CD14-positive monocyte (primary cell): ENCODE measurements around the gene AHCTF1. TPM values are rescaled to one million over a fixed set of nuclear protein-coding genes. Genes with fewer than 3 reads are reported as not detected.
A peak's percentile ranks its signal among the peaks of the same experiment; 100 is the strongest.

ENCODE experiments used
- DNase-seq, 3 donors: peaks; one replicate each; pipeline ENCODE4 v3.0.0-alpha.2; 2011 to 2022
- H2AFZ ChIP-seq: 2 replicates; pipeline ENCODE4 v1.6.0; 2012; ENCODE audit warnings: mild to moderate bottlenecking, low read depth, low read length, inconsistent platforms; ENCODE audit not compliant: insufficient read depth, poor library complexity, severe bottlenecking
- H3K27ac ChIP-seq, 2 donors: 1 replicate in 1 of 2; 2 replicates in 1 of 2; pipeline ENCODE4 v1.5.1; 2012 to 2013; ENCODE audit warnings: low read length in 2 of 2, control low read depth in 1 of 2, inconsistent platforms in 1 of 2, low read depth in 1 of 2, mild to moderate bottlenecking in 1 of 2
- H3K27me3 ChIP-seq, 2 donors: one replicate each; pipeline versions ENCODE4 v1.6.0 to v1.6.1; 2011 to 2013; ENCODE audit warnings: low read length in 2 of 2; ENCODE audit not compliant: control insufficient read depth in 2 of 2, insufficient read depth in 2 of 2
- H3K36me3 ChIP-seq, 2 donors: replicated peaks in 1 of 2; 1 replicate in 1 of 2; 2 replicates in 1 of 2; pipeline versions ENCODE4 v1.5.1 to v1.6.1; 2012 to 2013; ENCODE audit warnings: low read length in 2 of 2, control low read depth in 1 of 2, inconsistent platforms in 1 of 2, mild to moderate bottlenecking in 1 of 2; ENCODE audit not compliant: insufficient read depth in 2 of 2, control insufficient read depth in 1 of 2
- H3K4me1 ChIP-seq, 2 donors: 1 replicate in 1 of 2; 2 replicates in 1 of 2; pipeline versions ENCODE4 v1.5.1 to v1.6.1; 2012 to 2013; ENCODE audit warnings: low read length in 2 of 2, control low read depth in 1 of 2, inconsistent platforms in 1 of 2, mild to moderate bottlenecking in 1 of 2, moderate library complexity in 1 of 2; ENCODE audit not compliant: insufficient read depth in 2 of 2, control insufficient read depth in 1 of 2
- H3K4me2 ChIP-seq: replicated peaks from 2 replicates; pipeline ENCODE3; 2012; ENCODE audit warnings: low read length, moderate library complexity, mild to moderate bottlenecking; ENCODE audit not compliant: poor library complexity, severe bottlenecking; ENCODE audit errors: extremely low read depth
- H3K4me3 ChIP-seq, 3 experiments: fragments of 200-600 bp in 1 of 3; sonication (generic) in 1 of 3; replicated peaks in 1 of 3; 1 replicate in 2 of 3; 2 replicates in 1 of 3; pipeline ENCODE4 v1.5.1; 2011 to 2013; ENCODE audit warnings: low read length in 3 of 3, mild to moderate bottlenecking in 3 of 3, control low read depth in 2 of 3, low read depth in 2 of 3, inconsistent platforms in 1 of 3, moderate library complexity in 1 of 3
- H3K79me2 ChIP-seq: 2 replicates; pipeline ENCODE4 v1.6.0; 2012; ENCODE audit warnings: mild to moderate bottlenecking, control low read depth, inconsistent platforms, low read length, moderate library complexity; ENCODE audit not compliant: insufficient read depth
- H3K9ac ChIP-seq: 2 replicates; pipeline ENCODE4 v1.6.0; 2017; ENCODE audit warnings: low read length, mild to moderate bottlenecking; ENCODE audit not compliant: insufficient read depth, poor library complexity, severe bottlenecking
- H3K9me3 ChIP-seq, 2 donors: replicated peaks in 1 of 2; 1 replicate in 1 of 2; 2 replicates in 1 of 2; pipeline versions ENCODE4 v1.5.1 to v1.6.1; 2012 to 2013; ENCODE audit warnings: low read length in 2 of 2, control low read depth in 1 of 2; ENCODE audit not compliant: control insufficient read depth in 1 of 2, insufficient read depth in 1 of 2
- H4K20me1 ChIP-seq: 2 replicates; pipeline ENCODE4 v1.6.0; 2012; ENCODE audit warnings: mild to moderate bottlenecking, low read length, control low read depth, moderate library complexity; ENCODE audit not compliant: insufficient read depth
- H3K27ac Mint-ChIP-seq, 7 donors: one replicate each; pipeline ENCODE4 v1.8.0; 2020; ENCODE audit warnings: mild to moderate bottlenecking in 7 of 7, mixed read lengths in 7 of 7, moderate library complexity in 6 of 7, inconsistent platforms in 2 of 7
- H3K27me3 Mint-ChIP-seq, 3 donors: one replicate each; pipeline ENCODE4 v1.8.0; 2021 to 2022; ENCODE audit warnings: low read depth in 3 of 3, mild to moderate bottlenecking in 3 of 3, mixed read lengths in 3 of 3, moderate library complexity in 3 of 3, inconsistent platforms in 1 of 3
- H3K36me3 Mint-ChIP-seq, 2 donors: one replicate each; pipeline ENCODE4 v1.8.0; 2020; ENCODE audit warnings: mixed read lengths in 2 of 2, inconsistent platforms in 1 of 2, mild to moderate bottlenecking in 1 of 2
- H3K4me1 Mint-ChIP-seq: one replicate; pipeline ENCODE4 v1.8.0; 2020; ENCODE audit warnings: mild to moderate bottlenecking, mixed read lengths
- H3K4me3 Mint-ChIP-seq, 2 donors: one replicate each; pipeline ENCODE4 v1.8.0; 2020; ENCODE audit warnings: mild to moderate bottlenecking in 2 of 2, mixed read lengths in 2 of 2, moderate library complexity in 1 of 2
- H3K9me3 Mint-ChIP-seq, 7 donors: one replicate each; pipeline ENCODE4 v1.8.0; 2020 to 2022; ENCODE audit warnings: mixed read lengths in 7 of 7, mild to moderate bottlenecking in 6 of 7, moderate library complexity in 6 of 7, inconsistent platforms in 2 of 7
- CTCF ChIP-seq: fragments of 200-600 bp; IDR thresholded peaks from one replicate; pipeline ENCODE4 v1.8.0; 2022; ENCODE audit warnings: antibody characterized with exemption, mild to moderate bottlenecking
- WGBS: methylation state at CpG from one replicate; pipeline ENCODE4 v1.1.5; 2013; ENCODE audit warnings: missing lambda C conversion rate; ENCODE audit not compliant: insufficient coverage; 5-methylcytosine and 5-hydroxymethylcytosine counted together
- intact Hi-C, 2 donors: fragments of 100-400 bp; cut with micrococcal nuclease; formaldehyde crosslinking; loops; one replicate each; pipeline versions ENCODE4 v1.15.0 to v1.15.1; 2023
- polyA plus RNA-seq, 3 donors: library from polyadenylated mRNA; depleted of rRNA in 1 of 3; unstranded in 2 of 3; stranded (reverse) in 1 of 3; fragments of 300-500 nt in 2 of 3; fragments of >200 nt in 1 of 3; fragmentation: Illumina TruSeq in 2 of 3; gene quantifications; 1 replicate in 2 of 3; 2 replicates in 1 of 3; pipeline ENCODE4 v1.2.3, GENCODE V29; 2012 to 2021

The AHCTF1 gene
- polyA plus RNA-seq, 3 donors: 2.4 to 8.8 (median 5.4) TPM

GRCh38 chr1:246836209-246836966, 95.4 kb downstream of the AHCTF1 start:
- no peak for DNase-seq
- peaks cover 11 to 14% of the 10 kb centered on the region in 2 donors for H3K36me3 Mint-ChIP-seq
- no CpG with 5 or more reads among the region's 6 CpGs for WGBS

GRCh38 chr1:246831543-246831942, 100.2 kb downstream of the AHCTF1 start:
- Histone ChIP-seq H3K9me3 (peaks cover 14 to 18% of the 10 kb centered on the region in 2 donors), H3K9ac (no peak overlapping the region), H4K20me1 (no peaks in the 10 kb centered on the region), H3K79me2 (no peaks in the 10 kb centered on the region), H2AFZ (no peak overlapping the region), H3K36me3 (no peaks in the 10 kb centered on the region), H3K27ac (no peak overlapping the region), H3K4me2 (no peak overlapping the region), H3K27me3 (no peaks in the 10 kb centered on the region), H3K4me1 (peaks cover 10 to 13% of the 10 kb centered on the region in 2 donors), H3K4me3 (no peak overlapping the region)
- Mint-ChIP-seq H3K9me3 (peaks cover 11 to 28% (median 19%) of the 10 kb centered on the region in 7 donors), H3K27ac (no peak overlapping the region), H3K4me1 (peaks cover 24% of the 10 kb centered on the region), H3K27me3 (peaks cover 0 to 3% (median 0%) of the 10 kb centered on the region in 3 donors), H3K4me3 (no peak overlapping the region), H3K36me3 (peaks cover 0 to 4% of the 10 kb centered on the region in 2 donors)
- no CpG with 5 or more reads among the region's 4 CpGs for WGBS
- no peak for DNase-seq
- intact Hi-C loops: no loop called here
- TF ChIP-seq CTCF: no peak

More at GRCh38 chr1:246836209-246836966, 95.4 kb downstream of the AHCTF1 start:
- H3K36me3 ChIP-seq: peaks cover 7 to 25% of the 10 kb centered on the region in 2 donors
- Mint-ChIP-seq H3K9me3 (peaks cover 0 to 3% (median 0%) of the 10 kb centered on the region in 7 donors), H3K27ac (peak overlapping the region in 1 of 7 donors; percentile 38), H3K27me3 (peaks cover 0 to 3% (median 0%) of the 10 kb centered on the region in 3 donors), H3K4me1 (peaks cover 28% of the 10 kb centered on the region), H3K4me3 (no peak overlapping the region)
- no peaks in the 10 kb centered on the region for H3K79me2 ChIP-seq
- no peak overlapping the region for H3K27ac ChIP-seq
- TF ChIP-seq CTCF: no peak
- no peak overlapping the region for H3K4me3 ChIP-seq
- no peaks in the 10 kb centered on the region for H3K9me3 ChIP-seq
- H4K20me1 ChIP-seq: no peaks in the 10 kb centered on the region
- no peak overlapping the region for H2AFZ ChIP-seq
- peaks cover 10 to 13% of the 10 kb centered on the region in 2 donors for H3K4me1 ChIP-seq
- H3K9ac ChIP-seq: no peak overlapping the region
- no peak overlapping the region for H3K4me2 ChIP-seq
- H3K27me3 ChIP-seq: no peaks in the 10 kb centered on the region
- intact Hi-C loops: no loop called here
